ENCODE data around the gene SHROOM3. TPM values are rescaled to one million over a fixed set of nuclear protein-coding genes. Genes with fewer than 3 reads are reported as not detected.

The SHROOM3 gene
- total RNA-seq, 6 experiments from 2014 or later, result 39.1 to 98.7 (median 40.9) TPM

GRCh38 chr4:76458825-76459224 lies 23.8 kb downstream of the SHROOM3 start:
- Mint-ChIP-seq H3K9me3 (peaks cover 12% of the 10 kb centered on the region), H3K4me1 (ENCODE audit: low read depth) (peaks cover 16% of the 10 kb centered on the region), H3K4me3 (no peak overlapping the region), H3K27me3 (ENCODE audit: insufficient read depth) (peaks cover 9% of the 10 kb centered on the region), H3K27ac (peak overlapping the region; percentile 32), H3K36me3 (ENCODE audit: low read depth) (peaks cover 9% of the 10 kb centered on the region)
- DNase-seq, result no peak
- TF ChIP-seq CTCF (IDR thresholded peaks at IDR 0.05), result no peak

- DNase-seq, result peak; percentile 17
- H3K36me3 Mint-ChIP-seq (ENCODE audit: low read depth), result peaks cover 9% of the 10 kb centered on the region
- peak overlapping the region; percentile 32 for H3K27ac Mint-ChIP-seq
- peaks cover 9% of the 10 kb centered on the region for H3K27me3 Mint-ChIP-seq (ENCODE audit: insufficient read depth)
- H3K9me3 Mint-ChIP-seq, result peaks cover 16% of the 10 kb centered on the region
- peaks cover 16% of the 10 kb centered on the region for H3K4me1 Mint-ChIP-seq (ENCODE audit: low read depth)
- no peak overlapping the region for H3K4me3 Mint-ChIP-seq
- TF ChIP-seq CTCF (IDR thresholded peaks at IDR 0.05), result no peak
Observed at GRCh38 chr4:76459291-76459723, 24.3 kb downstream of the SHROOM3 start.

GRCh38 chr4:76463568-76463967 lies 28.5 kb downstream of the SHROOM3 start:
- H3K27ac Mint-ChIP-seq, result no peak overlapping the region

GRCh38 chr4:76470064-76470463 lies 35.0 kb downstream of the SHROOM3 start:
- Mint-ChIP-seq H3K9me3 (no peaks in the 10 kb centered on the region), H3K27ac (no peak overlapping the region), H3K4me1 (ENCODE audit: low read depth) (no peaks in the 10 kb centered on the region), H3K27me3 (ENCODE audit: insufficient read depth) (peaks cover 20% of the 10 kb centered on the region), H3K4me3 (no peak overlapping the region), H3K36me3 (ENCODE audit: low read depth) (no peaks in the 10 kb centered on the region)
- no peak for TF ChIP-seq CTCF (IDR thresholded peaks at IDR 0.05)
- no peak for DNase-seq

More at GRCh38 chr4:76463568-76463967, 28.5 kb downstream of the SHROOM3 start:
- Mint-ChIP-seq H3K4me3 (no peak overlapping the region), H3K4me1 (ENCODE audit: low read depth) (peaks cover 12% of the 10 kb centered on the region), H3K27me3 (ENCODE audit: insufficient read depth) (peaks cover 11% of the 10 kb centered on the region), H3K9me3 (peaks cover 21% of the 10 kb centered on the region), H3K36me3 (ENCODE audit: low read depth) (peaks cover 9% of the 10 kb centered on the region)
- TF ChIP-seq CTCF (IDR thresholded peaks at IDR 0.05), result no peak
- no peak for DNase-seq

GRCh38 chr4:76470532-76470931 lies 35.5 kb downstream of the SHROOM3 start:
- Mint-ChIP-seq H3K27me3 (ENCODE audit: insufficient read depth) (peaks cover 20% of the 10 kb centered on the region), H3K4me1 (ENCODE audit: low read depth) (no peaks in the 10 kb centered on the region), H3K4me3 (no peak overlapping the region), H3K27ac (no peak overlapping the region), H3K36me3 (ENCODE audit: low read depth) (no peaks in the 10 kb centered on the region), H3K9me3 (no peaks in the 10 kb centered on the region)
- no peak for DNase-seq
- no peak for TF ChIP-seq CTCF (IDR thresholded peaks at IDR 0.05)

GRCh38 chr4:76476571-76476970 lies 41.5 kb downstream of the SHROOM3 start:
- TF ChIP-seq CTCF (IDR thresholded peaks at IDR 0.05), result no peak
- no peaks in the 10 kb centered on the region for H3K4me1 Mint-ChIP-seq (ENCODE audit: low read depth)
- peaks cover 25% of the 10 kb centered on the region for H3K27me3 Mint-ChIP-seq (ENCODE audit: insufficient read depth)
- H3K36me3 Mint-ChIP-seq (ENCODE audit: low read depth), result peaks cover 8% of the 10 kb centered on the region
- no peak overlapping the region for H3K4me3 Mint-ChIP-seq
- peaks cover 26% of the 10 kb centered on the region for H3K9me3 Mint-ChIP-seq
- H3K27ac Mint-ChIP-seq, result no peak overlapping the region
- no peak for DNase-seq
